ENCODE results near the gene TMEM63B. TPM values are rescaled to one million over a fixed set of nuclear protein-coding genes. Genes with fewer than 3 reads are reported as not detected.

TMEM63B gene
- total and polyA plus RNA-seq, 9 donors, result 8.6 to 22.2 (median 18.6) TPM

- DNase-seq, result no peak
- H3K4me3 ChIP-seq (ENCODE audit: low read length), result no peak overlapping the region
- peaks cover 3% of the 10 kb centered on the region for H3K27me3 ChIP-seq (ENCODE audit: control insufficient read depth, insufficient read depth, low read length)
- WGBS (ENCODE audit: insufficient coverage), result 63% methylated on average over 6 of the region's 9 CpGs
- H3K27ac ChIP-seq (ENCODE audit: low read length), result no peak overlapping the region
- H3K9me3 ChIP-seq (replicated peaks; ENCODE audit: control insufficient read depth, low read depth, low read length), result no peaks in the 10 kb centered on the region
- no peaks in the 10 kb centered on the region for H3K36me3 ChIP-seq (ENCODE audit: control insufficient read depth, insufficient read depth, low read length)
- peaks cover 14% of the 10 kb centered on the region for H3K4me1 ChIP-seq (ENCODE audit: control insufficient read depth, insufficient read depth, low read length)
Measured at GRCh38 chr6:44169154-44169553, 41.8 kb downstream of the TMEM63B start.

GRCh38 chr6:44169886-44170570 lies 42.7 kb downstream of the TMEM63B start:
- no peaks in the 10 kb centered on the region for H3K9me3 ChIP-seq (replicated peaks; ENCODE audit: control insufficient read depth, low read depth, low read length)
- no peak for DNase-seq
- no peak overlapping the region for H3K4me3 ChIP-seq (ENCODE audit: low read length)
- H3K4me1 ChIP-seq (ENCODE audit: control insufficient read depth, insufficient read depth, low read length), result peaks cover 14% of the 10 kb centered on the region
- no peaks in the 10 kb centered on the region for H3K27me3 ChIP-seq (ENCODE audit: control insufficient read depth, insufficient read depth, low read length)
- H3K36me3 ChIP-seq (ENCODE audit: control insufficient read depth, insufficient read depth, low read length), result no peaks in the 10 kb centered on the region
- WGBS (ENCODE audit: insufficient coverage), result 69% methylated on average over 3 of the region's 10 CpGs
- no peak overlapping the region for H3K27ac ChIP-seq (ENCODE audit: low read length)

GRCh38 chr6:44171899-44172546 lies 44.7 kb downstream of the TMEM63B start:
- Histone ChIP-seq H3K36me3 (ENCODE audit: control insufficient read depth, insufficient read depth, low read length) (no peaks in the 10 kb centered on the region), H3K4me1 (ENCODE audit: control insufficient read depth, insufficient read depth, low read length) (peaks cover 22% of the 10 kb centered on the region), H3K27me3 (ENCODE audit: control insufficient read depth, insufficient read depth, low read length) (no peaks in the 10 kb centered on the region), H3K9me3 (replicated peaks; ENCODE audit: control insufficient read depth, low read depth, low read length) (no peaks in the 10 kb centered on the region), H3K27ac (ENCODE audit: low read length) (no peak overlapping the region), H3K4me3 (ENCODE audit: low read length) (no peak overlapping the region)
- 91% methylated on average over 4 of the region's 12 CpGs for WGBS (ENCODE audit: insufficient coverage)
- no peak for DNase-seq

GRCh38 chr6:44172731-44173500 lies 45.6 kb downstream of the TMEM63B start:
- Histone ChIP-seq H3K27ac (ENCODE audit: low read length) (no peak overlapping the region), H3K9me3 (replicated peaks; ENCODE audit: control insufficient read depth, low read depth, low read length) (no peaks in the 10 kb centered on the region), H3K4me3 (ENCODE audit: low read length) (no peak overlapping the region), H3K36me3 (ENCODE audit: control insufficient read depth, insufficient read depth, low read length) (no peaks in the 10 kb centered on the region), H3K4me1 (ENCODE audit: control insufficient read depth, insufficient read depth, low read length) (peaks cover 25% of the 10 kb centered on the region), H3K27me3 (ENCODE audit: control insufficient read depth, insufficient read depth, low read length) (no peaks in the 10 kb centered on the region)
- peak; percentile 87 for DNase-seq
- 32% methylated on average over 11 of the region's 15 CpGs for WGBS (ENCODE audit: insufficient coverage)

GRCh38 chr6:44176130-44176761 lies 48.9 kb downstream of the TMEM63B start:
- Histone ChIP-seq H3K27me3 (ENCODE audit: control insufficient read depth, insufficient read depth, low read length) (no peaks in the 10 kb centered on the region), H3K36me3 (ENCODE audit: control insufficient read depth, insufficient read depth, low read length) (no peaks in the 10 kb centered on the region), H3K4me3 (ENCODE audit: low read length) (no peak overlapping the region), H3K4me1 (ENCODE audit: control insufficient read depth, insufficient read depth, low read length) (peaks cover 20% of the 10 kb centered on the region), H3K27ac (ENCODE audit: low read length) (no peak overlapping the region), H3K9me3 (replicated peaks; ENCODE audit: control insufficient read depth, low read depth, low read length) (no peaks in the 10 kb centered on the region)
- WGBS (ENCODE audit: insufficient coverage), result 77% methylated on average over 5 of the region's 15 CpGs
- DNase-seq, result no peak

GRCh38 chr6:44176762-44177509 lies 49.6 kb downstream of the TMEM63B start:
- Histone ChIP-seq H3K36me3 (ENCODE audit: control insufficient read depth, insufficient read depth, low read length) (no peaks in the 10 kb centered on the region), H3K27ac (ENCODE audit: low read length) (no peak overlapping the region), H3K27me3 (ENCODE audit: control insufficient read depth, insufficient read depth, low read length) (no peaks in the 10 kb centered on the region), H3K9me3 (replicated peaks; ENCODE audit: control insufficient read depth, low read depth, low read length) (no peaks in the 10 kb centered on the region), H3K4me1 (ENCODE audit: control insufficient read depth, insufficient read depth, low read length) (peaks cover 20% of the 10 kb centered on the region), H3K4me3 (ENCODE audit: low read length) (no peak overlapping the region)
- DNase-seq, result no peak
- 71% methylated on average over 18 of the region's 24 CpGs for WGBS (ENCODE audit: insufficient coverage)

GRCh38 chr6:44177691-44178423 lies 50.5 kb downstream of the TMEM63B start:
- H3K4me1 ChIP-seq (ENCODE audit: control insufficient read depth, insufficient read depth, low read length), result peaks cover 16% of the 10 kb centered on the region
- no peak overlapping the region for H3K4me3 ChIP-seq (ENCODE audit: low read length)
- H3K9me3 ChIP-seq (replicated peaks; ENCODE audit: control insufficient read depth, low read depth, low read length), result no peaks in the 10 kb centered on the region
- no peaks in the 10 kb centered on the region for H3K36me3 ChIP-seq (ENCODE audit: control insufficient read depth, insufficient read depth, low read length)
- H3K27ac ChIP-seq (ENCODE audit: low read length), result no peak overlapping the region
- no peak for DNase-seq
- WGBS (ENCODE audit: insufficient coverage), result 59% methylated on average over 12 of the region's 13 CpGs
- H3K27me3 ChIP-seq (ENCODE audit: control insufficient read depth, insufficient read depth, low read length), result no peaks in the 10 kb centered on the region

- Histone ChIP-seq H3K27me3 (ENCODE audit: control insufficient read depth, insufficient read depth, low read length) (no peaks in the 10 kb centered on the region), H3K4me3 (ENCODE audit: low read length) (no peak overlapping the region), H3K9me3 (replicated peaks; ENCODE audit: control insufficient read depth, low read depth, low read length) (no peaks in the 10 kb centered on the region), H3K4me1 (ENCODE audit: control insufficient read depth, insufficient read depth, low read length) (peaks cover 12% of the 10 kb centered on the region), H3K27ac (ENCODE audit: low read length) (no peak overlapping the region), H3K36me3 (ENCODE audit: control insufficient read depth, insufficient read depth, low read length) (no peaks in the 10 kb centered on the region)
- DNase-seq, result no peak
- WGBS (ENCODE audit: insufficient coverage), result 86% methylated on average over 7 of the region's 9 CpGs
Measured at GRCh38 chr6:44178424-44179071, 51.2 kb downstream of the TMEM63B start.

GRCh38 chr6:44179072-44179536 lies 51.8 kb downstream of the TMEM63B start:
- peaks cover 12% of the 10 kb centered on the region for H3K4me1 ChIP-seq (ENCODE audit: control insufficient read depth, insufficient read depth, low read length)
- no peaks in the 10 kb centered on the region for H3K9me3 ChIP-seq (replicated peaks; ENCODE audit: control insufficient read depth, low read depth, low read length)
- no peaks in the 10 kb centered on the region for H3K27me3 ChIP-seq (ENCODE audit: control insufficient read depth, insufficient read depth, low read length)
- H3K36me3 ChIP-seq (ENCODE audit: control insufficient read depth, insufficient read depth, low read length), result no peaks in the 10 kb centered on the region
- 55% methylated on average over 4 of the region's 4 CpGs for WGBS (ENCODE audit: insufficient coverage)
- H3K4me3 ChIP-seq (ENCODE audit: low read length), result no peak overlapping the region
- no peak overlapping the region for H3K27ac ChIP-seq (ENCODE audit: low read length)
- DNase-seq, result no peak

All from muscle of leg (tissue), 11 donors.